WERI-Rb-1 (cell line): ENCODE data around the gene SCFD2.

Experiments
- DNase-seq: peaks from one replicate; pipeline ENCODE4 v3.0.0-alpha.2; 2020
- H3K27ac ChIP-seq: fragments of 250-450 bp; sonication (Bioruptor Pico); 2 replicates; pipeline ENCODE4 v1.5.1; 2020; ENCODE audit warnings: mild to moderate bottlenecking, moderate library complexity
- H3K27me3 ChIP-seq: fragments of 250-450 bp; sonication (Bioruptor Pico); 2 replicates; pipeline ENCODE4 v1.5.1; 2021; ENCODE audit warnings: mild to moderate bottlenecking, low read depth, moderate library complexity; ENCODE audit not compliant: insufficient read depth, severe bottlenecking
- H3K36me3 ChIP-seq: fragments of 250-450 bp; sonication (Bioruptor Pico); 2 replicates; pipeline ENCODE4 v1.5.1; 2020; ENCODE audit warnings: mild to moderate bottlenecking, moderate library complexity
- H3K4me3 ChIP-seq: 2 replicates; pipeline ENCODE4 v1.5.1; 2011; ENCODE audit warnings: low read depth, mild to moderate bottlenecking, control low read depth, low read length
- H3K9me3 ChIP-seq: fragments of 250-450 bp; sonication (Bioruptor Pico); 2 replicates; pipeline ENCODE4 v1.5.1; 2021; ENCODE audit warnings: mild to moderate bottlenecking, moderate library complexity; ENCODE audit not compliant: severe bottlenecking
- TF ChIP-seq, protein P1 (sequence below): IDR thresholded peaks from 2 replicates; pipeline ENCODE4 v1.5.1; 2011; ENCODE audit warnings: low read depth, mild to moderate bottlenecking, control low read depth, inconsistent platforms, low read length

SCFD2 gene

DNA sequence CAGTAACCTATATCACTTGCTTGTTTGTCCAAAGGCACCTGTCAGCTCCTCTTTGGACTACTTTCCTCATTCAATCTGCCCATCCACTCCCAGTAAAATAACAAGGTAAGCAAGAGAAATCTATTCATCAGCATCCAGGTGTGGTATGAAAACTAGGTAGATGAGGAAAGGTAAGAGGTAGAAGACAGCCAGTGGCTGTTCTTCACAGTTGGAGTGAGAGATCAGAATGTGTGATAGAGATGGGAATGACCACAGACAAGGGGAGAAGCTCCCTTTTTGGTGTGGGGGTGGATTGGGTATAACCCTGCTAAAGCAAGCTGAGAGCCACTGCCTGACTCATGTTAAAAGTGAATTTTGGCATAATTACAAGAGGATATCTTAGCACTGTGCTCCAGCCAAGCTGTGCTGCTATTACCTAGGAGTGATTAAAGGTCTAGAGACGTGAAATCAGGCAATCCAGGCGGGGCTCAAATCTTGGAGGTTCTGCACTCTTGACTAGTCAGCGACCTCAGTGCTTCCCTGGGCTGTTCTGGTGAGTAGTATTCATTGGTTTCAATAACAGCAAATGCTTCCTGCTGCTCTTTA is 531.8 kb downstream of the SCFD2 start:
- no peak for DNase-seq

DNA sequence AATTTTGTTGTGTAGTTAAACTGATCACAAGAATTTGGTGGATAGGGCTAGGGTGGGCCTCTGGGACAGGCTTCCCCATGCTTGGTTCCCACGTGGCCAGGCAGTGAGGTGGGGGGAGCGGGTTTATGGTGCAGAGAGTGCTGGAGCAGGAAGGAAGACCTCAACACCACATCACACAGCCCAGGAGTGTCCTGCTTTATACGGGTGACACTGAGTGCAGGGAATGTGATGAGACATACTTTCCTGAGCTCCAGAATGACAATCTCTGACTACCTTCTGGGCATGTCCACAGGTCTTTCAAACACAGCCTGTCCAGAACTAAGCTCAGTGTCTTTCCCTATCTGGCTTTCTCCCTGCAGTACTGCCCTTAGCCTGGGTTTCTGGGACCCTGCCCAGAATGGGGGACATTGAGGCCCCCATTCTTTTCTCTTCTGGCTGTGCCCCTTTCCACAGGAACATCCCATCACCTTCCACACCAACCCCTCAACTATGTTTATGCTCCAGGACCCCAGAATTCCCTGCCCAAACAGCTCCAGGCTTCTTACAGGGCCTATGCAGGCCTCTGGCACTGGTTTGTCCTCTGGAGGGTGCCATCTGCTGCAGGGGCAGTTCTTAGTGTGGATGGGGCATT is 540.3 kb downstream of the SCFD2 start:
- DNase-seq, result no peak
- Histone ChIP-seq H3K36me3 (no peaks in the 10 kb centered on the region), H3K27me3 (peaks cover 47% of the 10 kb centered on the region), H3K4me3 (no peak overlapping the region), H3K9me3 (no peaks in the 10 kb centered on the region), H3K27ac (no peak overlapping the region)
- TF ChIP-seq, protein P1, sequence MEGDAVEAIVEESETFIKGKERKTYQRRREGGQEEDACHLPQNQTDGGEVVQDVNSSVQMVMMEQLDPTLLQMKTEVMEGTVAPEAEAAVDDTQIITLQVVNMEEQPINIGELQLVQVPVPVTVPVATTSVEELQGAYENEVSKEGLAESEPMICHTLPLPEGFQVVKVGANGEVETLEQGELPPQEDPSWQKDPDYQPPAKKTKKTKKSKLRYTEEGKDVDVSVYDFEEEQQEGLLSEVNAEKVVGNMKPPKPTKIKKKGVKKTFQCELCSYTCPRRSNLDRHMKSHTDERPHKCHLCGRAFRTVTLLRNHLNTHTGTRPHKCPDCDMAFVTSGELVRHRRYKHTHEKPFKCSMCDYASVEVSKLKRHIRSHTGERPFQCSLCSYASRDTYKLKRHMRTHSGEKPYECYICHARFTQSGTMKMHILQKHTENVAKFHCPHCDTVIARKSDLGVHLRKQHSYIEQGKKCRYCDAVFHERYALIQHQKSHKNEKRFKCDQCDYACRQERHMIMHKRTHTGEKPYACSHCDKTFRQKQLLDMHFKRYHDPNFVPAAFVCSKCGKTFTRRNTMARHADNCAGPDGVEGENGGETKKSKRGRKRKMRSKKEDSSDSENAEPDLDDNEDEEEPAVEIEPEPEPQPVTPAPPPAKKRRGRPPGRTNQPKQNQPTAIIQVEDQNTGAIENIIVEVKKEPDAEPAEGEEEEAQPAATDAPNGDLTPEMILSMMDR, result no peak

More for the DNA sequence above, 531.8 kb downstream of the SCFD2 start:
- H3K27me3 ChIP-seq, result peaks cover 78% of the 10 kb centered on the region
- H3K9me3 ChIP-seq, result no peaks in the 10 kb centered on the region
- H3K27ac ChIP-seq, result no peak overlapping the region
- TF ChIP-seq, protein P1, result no peak
- H3K36me3 ChIP-seq, result no peaks in the 10 kb centered on the region
- no peak overlapping the region for H3K4me3 ChIP-seq

DNA sequence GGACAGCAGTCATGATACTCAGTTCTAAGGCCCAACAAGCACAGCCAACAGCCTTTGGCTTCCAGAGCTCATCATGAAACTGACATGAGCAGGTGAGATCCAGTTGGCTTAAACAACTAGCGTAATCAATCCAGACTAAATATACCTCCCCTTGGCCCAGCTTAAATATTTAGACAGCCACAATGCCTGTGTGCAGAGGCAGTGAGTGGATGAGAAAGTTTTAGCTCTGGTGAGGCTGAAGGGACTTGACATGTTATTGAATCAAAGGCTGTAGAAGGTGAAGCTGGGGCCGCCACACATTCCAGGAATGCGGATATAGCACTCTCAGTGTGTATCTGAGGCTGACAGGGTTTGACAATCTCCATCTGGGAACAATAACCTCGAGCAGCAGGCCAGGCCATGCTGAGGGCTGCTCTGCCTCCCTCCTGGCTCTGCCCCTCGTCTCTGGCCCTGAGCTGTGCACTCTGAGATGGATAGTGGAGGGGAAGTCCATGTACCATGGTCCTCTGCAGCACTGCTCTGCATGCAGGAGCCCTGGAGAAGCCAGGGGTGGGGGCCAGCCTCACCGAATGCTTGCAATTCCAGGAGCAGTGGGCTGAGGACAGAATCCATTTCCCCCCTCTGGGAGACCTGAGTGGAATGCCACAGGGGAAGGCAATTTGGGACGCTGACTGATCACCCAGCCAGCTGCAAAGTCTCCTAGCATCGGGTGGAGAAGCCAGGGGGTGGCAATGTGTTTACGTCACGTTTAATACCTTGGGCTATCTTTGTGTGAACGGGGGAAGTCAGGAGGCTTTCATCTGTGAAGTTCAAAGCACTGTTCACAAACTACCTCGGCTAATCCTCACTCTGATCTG is 541.0 kb downstream of the SCFD2 start:
- Histone ChIP-seq H3K27me3 (peaks cover 47% of the 10 kb centered on the region), H3K27ac (no peak overlapping the region), H3K36me3 (no peaks in the 10 kb centered on the region), H3K9me3 (no peaks in the 10 kb centered on the region), H3K4me3 (no peak overlapping the region)
- TF ChIP-seq, protein P1, result no peak
- DNase-seq, result no peak

DNA sequence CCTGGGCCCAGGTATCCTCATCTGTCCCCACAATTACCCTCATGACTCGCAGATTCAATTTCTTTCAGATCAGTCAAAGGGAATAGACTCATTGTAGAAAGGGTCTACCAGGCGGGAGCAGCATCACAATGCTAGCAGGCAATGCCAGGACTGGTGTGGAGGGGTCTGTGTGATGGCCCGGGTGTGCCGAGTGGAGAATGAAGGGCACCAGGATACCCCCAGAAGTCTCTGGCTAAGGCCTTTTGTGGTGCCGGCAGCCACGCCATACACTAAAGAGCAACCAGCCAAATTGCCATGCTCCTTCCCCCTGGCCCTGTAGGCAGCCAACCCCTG is 541.6 kb downstream of the SCFD2 start:
- TF ChIP-seq, protein P1, result no peak
- no peaks in the 10 kb centered on the region for H3K36me3 ChIP-seq
- H3K4me3 ChIP-seq, result no peak overlapping the region
- H3K27ac ChIP-seq, result no peak overlapping the region
- DNase-seq, result no peak
- H3K9me3 ChIP-seq, result no peaks in the 10 kb centered on the region
- peaks cover 47% of the 10 kb centered on the region for H3K27me3 ChIP-seq

DNA sequence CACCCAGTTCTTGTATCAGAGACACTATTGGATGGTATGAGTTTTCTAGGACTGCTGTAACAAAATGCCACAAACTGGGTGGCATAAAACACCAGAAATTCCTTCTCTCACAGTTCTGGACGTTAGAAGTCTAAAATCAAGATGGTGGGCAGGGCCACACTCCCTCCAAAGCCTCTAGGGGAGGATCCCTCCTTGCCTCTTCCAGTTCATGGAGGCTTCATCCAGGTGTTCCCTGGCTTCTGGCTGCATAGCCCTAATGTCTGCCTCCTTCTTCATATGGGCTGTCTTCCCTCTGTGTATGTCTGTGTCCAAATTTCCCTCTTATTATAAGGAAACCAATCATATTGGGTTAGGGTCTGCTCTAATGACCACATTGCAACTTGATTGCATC is 542.2 kb downstream of the SCFD2 start:
- TF ChIP-seq, protein P1, result no peak
- H3K27me3 ChIP-seq, result peaks cover 47% of the 10 kb centered on the region
- no peak for DNase-seq
- H3K9me3 ChIP-seq, result no peaks in the 10 kb centered on the region
- H3K36me3 ChIP-seq, result no peaks in the 10 kb centered on the region
- H3K4me3 ChIP-seq, result no peak overlapping the region
- H3K27ac ChIP-seq, result no peak overlapping the region
